HepG2 (cell line): Measurements from ENCODE around the gene BEAN1. TPM values are rescaled to one million over a fixed set of nuclear protein-coding genes. Genes with fewer than 3 reads are reported as not detected.

Source experiments
- ATF7 ChIP-seq, 2 experiments: fragments of 450-650 bp in 1 of 2; sonication (generic) in 1 of 2; formaldehyde crosslinking in 1 of 2; IDR thresholded peaks; 2 replicates each; pipeline versions ENCODE4 v1.4.0 to v1.6.1; 2016 to 2020; ENCODE audit warnings: antibody characterized with exemption in 1 of 2, mild to moderate bottlenecking in 1 of 2, missing genetic modification reagents in 1 of 2
- CBX5 ChIP-seq: sonication (generic); formaldehyde crosslinking; IDR thresholded peaks from 2 replicates; pipeline ENCODE4 v1.4.0; 2020; ENCODE audit warnings: missing genetic modification reagents, borderline replicate concordance
- CREM ChIP-seq, 2 experiments: sonication (generic) in 1 of 2; formaldehyde crosslinking in 1 of 2; IDR thresholded peaks; 2 replicates each; pipeline versions ENCODE4 v1.4.0 to v1.6.1; 2016 to 2020; ENCODE audit warnings: antibody characterized with exemption in 1 of 2, mild to moderate bottlenecking in 1 of 2, missing genetic modification reagents in 1 of 2
- HDAC2 ChIP-seq: sonication (generic); formaldehyde crosslinking; IDR thresholded peaks from 2 replicates; pipeline ENCODE4 v1.4.0; 2020; ENCODE audit warnings: missing genetic modification reagents
- NONO ChIP-seq, 2 experiments: fragments of 450-650 bp in 1 of 2; sonication (generic) in 1 of 2; formaldehyde crosslinking in 1 of 2; IDR thresholded peaks in 1 of 2; conservative IDR thresholded peaks in 1 of 2; 2 replicates each; pipeline versions ENCODE4 v1.6.1 to v1.8.0; 2017 to 2022; ENCODE audit warnings: mild to moderate bottlenecking in 1 of 2, missing genetic modification reagents in 1 of 2, moderate library complexity in 1 of 2
- SALL2 ChIP-seq: sonication (generic); formaldehyde crosslinking; IDR thresholded peaks from 2 replicates; pipeline ENCODE4 v1.8.1; 2023; ENCODE audit warnings: mild to moderate bottlenecking, missing genetic modification reagents, inconsistent platforms
- THYN1 ChIP-seq: sonication (generic); formaldehyde crosslinking; IDR thresholded peaks from 2 replicates; pipeline ENCODE4 v1.8.1; 2023; ENCODE audit warnings: low read depth, mild to moderate bottlenecking, moderate library complexity, missing genetic modification reagents, borderline replicate concordance
- ZBTB42 ChIP-seq: sonication (generic); formaldehyde crosslinking; IDR thresholded peaks from 2 replicates; pipeline ENCODE4 v1.5.0; 2020; ENCODE audit warnings: mild to moderate bottlenecking, missing genetic modification reagents
- ZFX ChIP-seq: sonication (generic); formaldehyde crosslinking; IDR thresholded peaks from 2 replicates; pipeline ENCODE4 v1.4.0; 2020; ENCODE audit warnings: mild to moderate bottlenecking, low read depth, missing genetic modification reagents, moderate library complexity
- ZNF296 ChIP-seq: sonication (generic); formaldehyde crosslinking; conservative IDR thresholded peaks from 2 replicates; pipeline ENCODE4 v1.5.0; 2020; ENCODE audit warnings: mild to moderate bottlenecking, missing genetic modification reagents
- ZNF563 ChIP-seq: sonication (generic); formaldehyde crosslinking; IDR thresholded peaks from 2 replicates; pipeline ENCODE4 v1.8.0; 2022; ENCODE audit warnings: mild to moderate bottlenecking, moderate library complexity, missing genetic modification reagents
- polyA plus RNA-seq, 8 experiments: library from polyadenylated mRNA; depleted of rRNA in 3 of 8; stranded (reverse) in 7 of 8; unstranded in 1 of 8; fragments of >200 nt; fragmentation: Illumina TruSeq in 4 of 8; extraction: Trizol in 4 of 8; gene quantifications; 2 replicates each; pipeline versions ENCODE4 v1.2.1 to v1.2.3, GENCODE V29; 2011 to 2016; ENCODE audit warnings: low read depth in 4 of 8, missing spikeins in 1 of 8, mixed read lengths in 1 of 8; ENCODE audit not compliant: insufficient read depth in 1 of 8
- total RNA-seq, 5 experiments: library from RNA; depleted of rRNA; stranded (reverse); fragments of >200 nt; fragmentation: Illumina TruSeq; extraction: Trizol; gene quantifications; 2 replicates each; pipeline ENCODE4 v1.2.3, GENCODE V29; 2016; ENCODE audit warnings: low read depth in 1 of 5
- TF ChIP-seq, protein P1 (sequence below): sonication (generic); formaldehyde crosslinking; IDR thresholded peaks from 2 replicates; pipeline ENCODE4 v1.4.0; 2020; ENCODE audit warnings: missing genetic modification reagents
- TF ChIP-seq, protein P2 (sequence below): sonication (generic); formaldehyde crosslinking; IDR thresholded peaks from 2 replicates; pipeline ENCODE4 v1.4.0; 2020; ENCODE audit warnings: missing genetic modification reagents, borderline replicate concordance
- TF ChIP-seq, protein P3 (sequence below), 2 experiments: sonication (generic) in 1 of 2; formaldehyde crosslinking in 1 of 2; IDR thresholded peaks; 2 replicates each; pipeline versions ENCODE4 v1.4.0 to v1.6.1; 2016 to 2020; ENCODE audit warnings: borderline replicate concordance in 1 of 2, low read depth in 1 of 2, mild to moderate bottlenecking in 1 of 2, missing genetic modification reagents in 1 of 2

Gene BEAN1
- total and polyA plus RNA-seq, 2 of the 13 experiments (the other 11 are each of a cell fraction or from before 2014, with no cell fraction given), result 0.53 to 1.4 TPM

DNA sequence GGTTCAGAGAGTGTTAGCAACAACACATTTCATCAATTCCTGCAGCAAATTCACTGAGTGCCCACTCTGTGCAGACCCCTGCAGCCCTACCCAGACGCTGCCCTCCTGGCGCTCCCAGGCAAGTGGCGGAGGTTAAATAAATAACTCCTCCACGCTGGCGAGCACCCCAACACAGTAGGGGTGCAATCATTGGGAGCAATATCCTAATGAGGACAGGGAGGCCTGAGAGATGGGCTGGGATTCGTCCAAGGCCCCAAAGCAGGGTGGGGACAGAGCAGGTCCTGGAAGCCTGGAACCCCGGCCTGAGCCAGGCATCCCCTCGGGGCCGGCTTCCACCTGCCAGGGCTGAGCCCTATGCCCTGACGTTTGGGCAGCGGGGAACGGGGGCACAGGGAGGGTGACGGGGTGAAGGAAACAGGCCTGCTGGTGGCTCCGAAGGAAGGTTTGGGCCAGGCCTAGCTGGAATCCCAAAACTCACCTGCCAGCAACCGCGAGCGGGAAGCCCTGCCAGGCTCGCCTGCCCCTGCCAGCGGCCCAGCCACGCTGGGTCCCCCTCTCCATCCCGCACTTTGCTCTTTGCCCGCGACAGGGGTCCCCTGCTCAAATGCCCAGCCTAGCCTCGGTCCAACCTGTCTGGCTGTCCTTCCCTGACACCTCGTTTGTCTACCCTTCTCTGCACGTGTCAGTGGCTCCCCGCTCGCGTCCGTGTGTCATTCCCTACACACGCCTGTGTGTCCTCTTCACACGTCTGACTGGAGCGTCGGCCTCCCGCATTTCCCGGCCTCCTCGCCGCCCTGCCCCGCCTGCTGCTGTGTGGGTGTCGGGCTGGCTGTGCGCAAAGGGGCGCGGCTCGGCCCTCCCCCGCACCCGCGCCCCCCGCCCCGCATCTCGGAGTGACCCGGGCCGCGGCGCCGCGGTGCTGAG, 721 bp upstream of the BEAN1 start (continued):
- TF ChIP-seq, protein P1, sequence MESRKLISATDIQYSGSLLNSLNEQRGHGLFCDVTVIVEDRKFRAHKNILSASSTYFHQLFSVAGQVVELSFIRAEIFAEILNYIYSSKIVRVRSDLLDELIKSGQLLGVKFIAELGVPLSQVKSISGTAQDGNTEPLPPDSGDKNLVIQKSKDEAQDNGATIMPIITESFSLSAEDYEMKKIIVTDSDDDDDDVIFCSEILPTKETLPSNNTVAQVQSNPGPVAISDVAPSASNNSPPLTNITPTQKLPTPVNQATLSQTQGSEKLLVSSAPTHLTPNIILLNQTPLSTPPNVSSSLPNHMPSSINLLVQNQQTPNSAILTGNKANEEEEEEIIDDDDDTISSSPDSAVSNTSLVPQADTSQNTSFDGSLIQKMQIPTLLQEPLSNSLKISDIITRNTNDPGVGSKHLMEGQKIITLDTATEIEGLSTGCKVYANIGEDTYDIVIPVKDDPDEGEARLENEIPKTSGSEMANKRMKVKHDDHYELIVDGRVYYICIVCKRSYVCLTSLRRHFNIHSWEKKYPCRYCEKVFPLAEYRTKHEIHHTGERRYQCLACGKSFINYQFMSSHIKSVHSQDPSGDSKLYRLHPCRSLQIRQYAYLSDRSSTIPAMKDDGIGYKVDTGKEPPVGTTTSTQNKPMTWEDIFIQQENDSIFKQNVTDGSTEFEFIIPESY (CRISPR knock-in tag), result 0 out of 2 replicates have a peak, but pooled peaks have one; percentile 38
- TF ChIP-seq ZFX (CRISPR knock-in tag), result peak; percentile 55; the same call in 1 of the 2 replicates
- TF ChIP-seq CREM (IDR thresholded peaks at IDR 0.05), result no peak
- TF ChIP-seq CREM (CRISPR knock-in tag; IDR thresholded peaks at IDR 0.05), result no peak
- TF ChIP-seq, protein P2, sequence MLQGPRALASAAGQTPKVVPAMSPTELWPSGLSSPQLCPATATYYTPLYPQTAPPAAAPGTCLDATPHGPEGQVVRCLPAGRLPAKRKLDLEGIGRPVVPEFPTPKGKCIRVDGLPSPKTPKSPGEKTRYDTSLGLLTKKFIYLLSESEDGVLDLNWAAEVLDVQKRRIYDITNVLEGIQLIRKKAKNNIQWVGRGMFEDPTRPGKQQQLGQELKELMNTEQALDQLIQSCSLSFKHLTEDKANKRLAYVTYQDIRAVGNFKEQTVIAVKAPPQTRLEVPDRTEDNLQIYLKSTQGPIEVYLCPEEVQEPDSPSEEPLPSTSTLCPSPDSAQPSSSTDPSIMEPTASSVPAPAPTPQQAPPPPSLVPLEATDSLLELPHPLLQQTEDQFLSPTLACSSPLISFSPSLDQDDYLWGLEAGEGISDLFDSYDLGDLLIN (CRISPR knock-in tag), result no peak
- TF ChIP-seq NONO (IDR thresholded peaks at IDR 0.05), result no peak
- no peak for TF ChIP-seq NONO (CRISPR knock-in tag; conservative IDR thresholded peaks at IDR 0.05)
- no peak for TF ChIP-seq THYN1 (CRISPR knock-in tag)
- TF ChIP-seq ZNF563 (CRISPR knock-in tag), result peak; percentile 45; the same call in 1 of the 2 replicates
- 0 out of 2 replicates have a peak, but pooled peaks have one; percentile 22 for TF ChIP-seq HDAC2 (CRISPR knock-in tag)
- no peak for TF ChIP-seq ZNF296 (CRISPR knock-in tag)
- TF ChIP-seq CBX5 (CRISPR knock-in tag), result no peak
- TF ChIP-seq SALL2 (CRISPR knock-in tag), result no peak
- no peak for TF ChIP-seq ATF7 (IDR thresholded peaks at IDR 0.05)
- peak; percentile 57; the same call in 1 of the 2 replicates for TF ChIP-seq ATF7 (CRISPR knock-in tag; IDR thresholded peaks at IDR 0.05)
- TF ChIP-seq, protein P3, sequence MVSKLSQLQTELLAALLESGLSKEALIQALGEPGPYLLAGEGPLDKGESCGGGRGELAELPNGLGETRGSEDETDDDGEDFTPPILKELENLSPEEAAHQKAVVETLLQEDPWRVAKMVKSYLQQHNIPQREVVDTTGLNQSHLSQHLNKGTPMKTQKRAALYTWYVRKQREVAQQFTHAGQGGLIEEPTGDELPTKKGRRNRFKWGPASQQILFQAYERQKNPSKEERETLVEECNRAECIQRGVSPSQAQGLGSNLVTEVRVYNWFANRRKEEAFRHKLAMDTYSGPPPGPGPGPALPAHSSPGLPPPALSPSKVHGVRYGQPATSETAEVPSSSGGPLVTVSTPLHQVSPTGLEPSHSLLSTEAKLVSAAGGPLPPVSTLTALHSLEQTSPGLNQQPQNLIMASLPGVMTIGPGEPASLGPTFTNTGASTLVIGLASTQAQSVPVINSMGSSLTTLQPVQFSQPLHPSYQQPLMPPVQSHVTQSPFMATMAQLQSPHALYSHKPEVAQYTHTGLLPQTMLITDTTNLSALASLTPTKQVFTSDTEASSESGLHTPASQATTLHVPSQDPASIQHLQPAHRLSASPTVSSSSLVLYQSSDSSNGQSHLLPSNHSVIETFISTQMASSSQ (IDR thresholded peaks at IDR 0.05; ENCODE audit: low read depth), result no peak
- TF ChIP-seq, protein P3 (CRISPR knock-in tag; IDR thresholded peaks at IDR 0.05; ENCODE audit: borderline replicate concordance), result 0 out of 2 replicates have a peak, but pooled peaks have one; percentile 17
- no peak for TF ChIP-seq ZBTB42
